Memory B cell (primary cell): Measurements from ENCODE around the gene ATR.
A peak's percentile ranks its signal among the peaks of the same experiment; 100 is the strongest.
"Not testable (repeated sequence)": the region's sequence is repeated elsewhere in the genome, so short reads cannot be mapped to it uniquely, and the experiment has no call there.

Experiments used
- ATAC-seq: fragments of 150-1000 bp; cut with Tn5 transposase; 2 replicates; pipeline ENCODE4 v1.10.0; 2021; ENCODE audit warnings: low read depth, mild to moderate bottlenecking, moderate library complexity
- DNase-seq, 2 donors: peaks; one replicate each; pipeline ENCODE4 v3.0.0; 2022; ENCODE audit warnings: low spot score in 2 of 2
- H3K27ac Mint-ChIP-seq: one replicate; pipeline ENCODE4 v1.8.0; 2022; ENCODE audit warnings: mild to moderate bottlenecking, moderate library complexity, mixed read lengths
- H3K27me3 Mint-ChIP-seq: one replicate; pipeline ENCODE4 v1.8.0; 2022; ENCODE audit warnings: mixed read lengths
- H3K36me3 Mint-ChIP-seq: one replicate; pipeline ENCODE4 v1.8.0; 2022; ENCODE audit warnings: mild to moderate bottlenecking, mixed read lengths
- H3K4me1 Mint-ChIP-seq: one replicate; pipeline ENCODE4 v1.8.0; 2022; ENCODE audit warnings: mixed read lengths
- H3K4me3 Mint-ChIP-seq: one replicate; pipeline ENCODE4 v1.8.0; 2022; ENCODE audit warnings: mild to moderate bottlenecking, moderate library complexity, mixed read lengths
- H3K9me3 Mint-ChIP-seq: one replicate; pipeline ENCODE4 v1.8.0; 2022; ENCODE audit warnings: mixed read lengths

Gene ATR

DNA sequence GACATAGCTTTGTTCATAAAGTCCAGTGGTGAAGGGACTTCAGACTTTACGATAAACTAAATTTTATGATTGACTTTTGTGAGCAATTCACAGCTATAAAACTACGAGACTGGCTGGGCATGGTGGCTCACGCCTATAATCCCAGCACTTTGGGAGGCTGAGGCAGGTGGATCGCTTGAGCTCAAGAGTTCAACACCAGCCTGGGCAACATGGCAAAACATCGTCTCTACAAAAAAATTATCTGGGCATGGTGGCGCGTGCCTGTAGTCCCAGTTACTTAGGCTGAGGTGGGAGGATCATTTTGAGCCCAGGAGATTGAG is 24.8 kb upstream of the ATR start:
- not testable (repeated sequence) for ATAC-seq, H3K27me3 Mint-ChIP-seq, H3K4me3 Mint-ChIP-seq, H3K36me3 Mint-ChIP-seq, DNase-seq, H3K9me3 Mint-ChIP-seq, H3K27ac Mint-ChIP-seq, H3K4me1 Mint-ChIP-seq

DNA sequence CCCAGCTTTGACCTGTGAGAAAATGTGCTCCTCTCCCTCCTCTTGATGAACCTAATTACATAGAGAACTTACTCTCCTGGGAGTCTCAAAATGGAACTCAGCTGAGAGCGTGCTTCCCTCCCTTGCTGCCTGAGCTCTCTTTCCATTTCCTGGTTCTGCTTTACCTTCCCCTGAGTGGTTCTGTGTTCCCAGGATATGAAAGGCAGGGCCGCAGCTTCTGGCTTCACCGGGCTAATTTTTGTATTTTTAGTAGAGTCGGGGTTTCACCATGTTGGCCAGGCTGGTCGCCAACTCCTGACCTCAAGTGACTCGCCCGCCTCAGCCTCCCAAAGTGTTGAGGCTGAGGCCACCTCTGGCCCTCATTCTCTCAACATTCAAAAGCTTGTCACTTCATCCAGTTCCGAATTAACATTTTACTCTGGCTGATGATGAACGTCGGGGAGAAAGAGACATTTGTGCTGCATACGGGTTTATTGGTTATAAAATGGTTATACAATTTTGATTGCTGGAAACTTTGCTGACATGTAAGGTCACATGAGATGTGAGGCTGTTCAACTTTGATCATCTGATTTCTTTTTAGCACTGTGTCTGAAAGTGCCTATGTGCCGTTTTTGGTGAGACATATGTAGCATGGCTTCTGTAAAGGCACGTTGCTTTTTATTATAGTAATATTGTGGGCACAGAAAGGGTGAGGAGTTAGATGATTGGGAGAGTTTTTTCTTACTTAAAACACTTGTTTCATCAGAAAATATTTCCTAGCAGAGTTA is 24.3 kb upstream of the ATR start:
- H3K4me1 Mint-ChIP-seq, result peaks cover 2% of the 10 kb centered on the region
- ATAC-seq, result no peak
- H3K4me3 Mint-ChIP-seq, result no peak overlapping the region
- DNase-seq, result no peak
- no peaks in the 10 kb centered on the region for H3K36me3 Mint-ChIP-seq
- no peaks in the 10 kb centered on the region for H3K9me3 Mint-ChIP-seq
- H3K27ac Mint-ChIP-seq, result no peak overlapping the region
- H3K27me3 Mint-ChIP-seq, result peaks cover 7% of the 10 kb centered on the region

DNA sequence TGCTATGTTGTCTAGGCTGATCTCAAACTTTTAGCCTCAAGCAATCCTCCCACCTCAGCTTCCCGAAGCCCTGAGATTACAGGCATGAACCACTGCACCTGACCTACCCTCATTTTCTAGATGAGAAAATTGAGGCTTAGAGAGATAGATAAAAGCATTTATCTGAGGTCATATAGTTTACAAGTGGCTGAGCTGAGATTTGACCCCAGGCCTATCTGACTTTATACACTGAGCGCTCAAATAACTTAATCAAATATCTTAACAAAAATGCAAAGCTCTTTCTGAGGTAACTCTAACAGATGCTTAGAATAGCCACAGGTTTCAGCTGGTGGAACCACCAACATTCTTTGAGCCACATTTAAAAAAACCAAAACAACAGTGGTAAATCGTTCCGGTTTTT is 23.2 kb upstream of the ATR start:
- Mint-ChIP-seq H3K27ac (no peak overlapping the region), H3K4me3 (no peak overlapping the region), H3K36me3 (no peaks in the 10 kb centered on the region), H3K4me1 (peaks cover 3% of the 10 kb centered on the region), H3K9me3 (no peaks in the 10 kb centered on the region), H3K27me3 (peaks cover 7% of the 10 kb centered on the region)
- no peak for ATAC-seq
- DNase-seq, result no peak

DNA sequence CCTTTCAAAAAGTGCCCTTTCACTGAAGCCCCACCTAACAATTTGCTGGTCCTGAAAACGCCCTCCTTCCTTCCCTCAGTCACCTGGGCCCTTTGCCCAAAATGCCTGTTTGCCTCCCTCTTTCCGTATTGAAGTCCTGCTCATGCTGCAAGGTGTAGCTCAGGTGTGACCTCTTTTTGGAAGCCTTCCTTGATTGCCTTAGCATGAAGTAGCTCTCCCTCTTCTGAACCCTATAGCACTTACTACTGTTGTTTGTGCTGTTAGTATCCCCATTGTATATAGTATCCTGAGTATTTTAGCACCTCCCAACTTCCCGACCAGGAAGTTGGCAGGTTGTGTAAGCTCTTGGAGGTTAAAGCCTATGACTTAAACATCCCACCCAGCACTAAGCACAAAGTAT is 19.4 kb upstream of the ATR start:
- Mint-ChIP-seq H3K4me3 (no peak overlapping the region), H3K4me1 (peaks cover 8% of the 10 kb centered on the region), H3K9me3 (no peaks in the 10 kb centered on the region), H3K27ac (no peak overlapping the region), H3K27me3 (peaks cover 11% of the 10 kb centered on the region), H3K36me3 (no peaks in the 10 kb centered on the region)
- DNase-seq (no peak), ATAC-seq (no peak)

DNA sequence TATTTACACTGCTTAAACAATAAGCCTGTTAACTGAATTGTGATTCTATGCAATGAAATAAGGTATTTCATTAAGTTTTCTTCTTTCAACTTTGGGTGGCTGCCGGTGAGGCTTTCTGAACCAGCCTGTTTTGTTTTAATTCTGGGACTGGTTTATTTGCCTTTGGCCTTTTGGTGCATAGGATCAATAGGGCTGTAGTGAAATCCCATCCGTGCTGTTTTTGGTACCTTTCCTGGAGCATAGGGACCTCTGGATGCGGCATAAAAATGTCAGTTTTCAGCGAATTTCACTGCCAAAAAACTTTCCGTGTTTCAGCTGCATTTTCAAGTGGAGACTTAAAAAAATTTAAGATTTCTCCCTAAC is 18.2 kb upstream of the ATR start:
- H3K36me3 Mint-ChIP-seq, result no peaks in the 10 kb centered on the region
- peaks cover 8% of the 10 kb centered on the region for H3K4me1 Mint-ChIP-seq
- H3K27me3 Mint-ChIP-seq, result peaks cover 11% of the 10 kb centered on the region
- H3K27ac Mint-ChIP-seq, result no peak overlapping the region
- no peaks in the 10 kb centered on the region for H3K9me3 Mint-ChIP-seq
- peak overlapping the region; percentile 92 for H3K4me3 Mint-ChIP-seq
- no peak for DNase-seq
- no peak for ATAC-seq

DNA sequence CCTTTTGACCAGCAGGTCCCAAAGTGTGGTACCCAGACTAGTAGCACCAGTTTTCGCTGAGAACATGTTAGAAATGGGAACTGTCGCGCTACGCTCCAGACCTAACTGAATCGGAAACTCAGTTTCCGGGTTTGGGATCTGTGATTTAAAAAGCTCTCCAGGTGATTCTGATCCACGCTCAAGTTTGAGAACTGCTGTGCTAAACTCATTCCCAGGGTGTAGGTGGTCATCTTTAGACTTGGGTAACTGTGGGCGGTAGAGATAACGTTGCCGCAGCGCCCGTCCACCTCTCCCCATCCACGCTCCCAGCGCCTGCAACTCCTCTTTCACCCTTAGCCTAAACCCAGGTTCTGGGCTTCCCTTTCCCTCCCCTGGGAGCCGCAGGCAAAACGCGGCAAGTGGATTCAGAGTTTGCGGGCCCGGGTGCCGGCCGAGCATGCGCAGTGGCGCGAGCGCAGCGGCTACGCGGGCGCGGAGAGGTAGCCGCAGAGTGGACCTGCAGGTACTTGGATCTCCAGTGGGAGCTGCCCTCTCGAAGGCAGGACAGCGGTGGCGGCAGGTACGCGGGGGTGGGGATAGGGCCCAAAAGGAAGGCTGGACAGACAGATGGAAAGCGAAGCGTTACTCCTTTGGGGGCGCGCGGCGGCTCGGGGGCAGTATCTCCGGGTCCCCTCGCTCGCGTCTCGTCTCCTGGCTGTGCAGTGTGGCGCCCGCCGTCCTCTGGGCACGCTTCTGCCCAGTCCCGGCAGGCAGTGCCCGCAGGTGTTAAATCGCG is 17.6 kb upstream of the ATR start, which contains the start of gene PLS1:
Gene PLS1 (plus strand): TSS at position 443 of the 775 bp plus-strand sequence. CDS start 67,845 bp downstream, outside the sequence.
- Mint-ChIP-seq H3K4me1 (peaks cover 8% of the 10 kb centered on the region), H3K27me3 (peaks cover 12% of the 10 kb centered on the region), H3K4me3 (peak within 1 kb of the TSS; percentile 92), H3K9me3 (no peaks in the 10 kb centered on the region), H3K36me3 (no peaks in the 10 kb centered on the region), H3K27ac (no peak within 1 kb of the TSS)
- ATAC-seq (peak; percentile 81), DNase-seq (peak; percentile 75 to 88)

DNA sequence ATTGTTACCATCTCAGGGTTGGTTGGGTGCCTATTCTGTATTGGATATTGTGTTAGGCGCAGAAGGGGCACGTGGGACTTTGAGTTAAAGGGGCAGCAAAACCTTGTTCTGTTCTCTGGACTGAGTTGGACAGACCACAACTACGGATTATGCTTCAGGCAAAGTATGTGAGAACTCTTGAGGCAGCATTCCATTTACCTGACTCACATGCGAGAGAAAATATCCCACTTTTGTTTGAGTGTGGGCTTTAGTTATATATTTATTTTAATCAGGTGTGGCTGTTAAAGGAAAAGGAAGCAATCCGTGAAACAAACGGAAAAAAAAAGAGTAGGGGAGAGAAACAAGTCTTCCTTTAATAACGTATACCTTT is 17.0 kb upstream of the ATR start:
- DNase-seq (no peak), ATAC-seq (no peak)
- H3K9me3 Mint-ChIP-seq, result no peaks in the 10 kb centered on the region
- no peak overlapping the region for H3K27ac Mint-ChIP-seq
- peaks cover 11% of the 10 kb centered on the region for H3K27me3 Mint-ChIP-seq
- peaks cover 8% of the 10 kb centered on the region for H3K4me1 Mint-ChIP-seq
- H3K36me3 Mint-ChIP-seq, result no peaks in the 10 kb centered on the region
- peak overlapping the region; percentile 92 for H3K4me3 Mint-ChIP-seq

DNA sequence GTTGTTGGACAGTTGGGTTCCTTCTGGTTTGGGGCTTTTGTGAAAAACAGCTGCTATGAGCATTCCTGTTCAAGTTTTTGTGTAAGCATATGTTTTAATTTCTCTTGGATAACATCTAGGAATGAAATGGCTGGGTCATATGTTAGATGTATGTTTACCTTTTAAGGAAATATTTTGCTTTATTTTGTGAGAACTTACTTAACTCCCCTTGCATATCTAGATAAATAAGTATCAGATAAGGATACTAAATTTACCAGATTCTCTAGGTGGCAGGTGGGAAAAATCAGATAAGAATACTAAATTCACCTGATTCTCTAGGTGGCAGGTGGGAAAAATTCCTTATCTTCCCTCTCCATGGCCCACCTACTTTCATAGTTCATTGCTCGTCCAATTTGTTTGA is 16.6 kb upstream of the ATR start:
- Mint-ChIP-seq H3K27me3 (peaks cover 11% of the 10 kb centered on the region), H3K9me3 (no peaks in the 10 kb centered on the region), H3K4me3 (peak overlapping the region; percentile 92), H3K36me3 (no peaks in the 10 kb centered on the region), H3K27ac (no peak overlapping the region), H3K4me1 (peaks cover 8% of the 10 kb centered on the region)
- ATAC-seq, result no peak
- DNase-seq, result no peak

DNA sequence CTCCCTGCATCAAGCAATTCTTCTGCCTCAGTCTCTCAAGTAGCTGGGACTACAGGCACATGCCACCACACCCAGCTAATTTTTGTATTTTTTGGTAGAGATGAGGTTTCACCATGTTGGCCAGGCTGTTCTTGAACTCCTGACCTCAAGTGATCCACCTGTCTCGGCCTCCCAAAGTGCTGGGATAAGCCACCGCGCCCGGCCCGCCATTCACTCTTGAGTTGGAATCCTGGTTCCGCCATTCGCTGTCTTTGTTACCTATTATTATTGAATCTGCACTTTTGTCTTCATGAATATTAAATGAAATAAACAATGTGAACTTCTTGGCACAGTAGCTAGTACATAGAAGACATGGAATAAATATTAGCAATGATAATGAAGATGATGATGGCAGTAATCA is 13.7 kb upstream of the ATR start:
- not testable (repeated sequence) for H3K4me3 Mint-ChIP-seq, H3K9me3 Mint-ChIP-seq, H3K27ac Mint-ChIP-seq

DNA sequence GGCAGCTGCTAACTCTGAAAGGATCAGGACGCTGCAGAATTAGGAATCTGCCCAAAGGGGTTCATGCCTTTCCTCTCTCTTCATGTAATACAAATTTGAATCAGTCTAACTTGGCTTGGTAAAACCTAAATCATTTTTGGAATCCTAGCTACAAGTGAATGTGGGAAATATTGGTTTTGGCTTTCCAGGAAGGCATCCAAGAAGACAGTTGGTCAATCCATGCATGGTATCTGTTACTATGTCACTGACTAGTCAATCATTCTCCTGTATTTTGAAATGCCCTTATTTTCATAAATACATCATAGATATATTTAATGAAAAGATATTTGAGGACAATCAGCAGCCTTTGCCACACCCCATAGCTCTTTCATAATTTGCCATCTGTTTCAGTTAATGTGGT is 10.2 kb upstream of the ATR start:
- H3K27me3 Mint-ChIP-seq, result peaks cover 3% of the 10 kb centered on the region
- H3K4me1 Mint-ChIP-seq, result no peaks in the 10 kb centered on the region
- ATAC-seq (no peak), DNase-seq (no peak)
- H3K4me3 Mint-ChIP-seq, result no peak overlapping the region
- no peaks in the 10 kb centered on the region for H3K36me3 Mint-ChIP-seq
- no peak overlapping the region for H3K27ac Mint-ChIP-seq
- H3K9me3 Mint-ChIP-seq, result no peaks in the 10 kb centered on the region

More for the DNA sequence above, 13.7 kb upstream of the ATR start:
- not testable (repeated sequence) for DNase-seq, H3K27me3 Mint-ChIP-seq, ATAC-seq, H3K4me1 Mint-ChIP-seq, H3K36me3 Mint-ChIP-seq

DNA sequence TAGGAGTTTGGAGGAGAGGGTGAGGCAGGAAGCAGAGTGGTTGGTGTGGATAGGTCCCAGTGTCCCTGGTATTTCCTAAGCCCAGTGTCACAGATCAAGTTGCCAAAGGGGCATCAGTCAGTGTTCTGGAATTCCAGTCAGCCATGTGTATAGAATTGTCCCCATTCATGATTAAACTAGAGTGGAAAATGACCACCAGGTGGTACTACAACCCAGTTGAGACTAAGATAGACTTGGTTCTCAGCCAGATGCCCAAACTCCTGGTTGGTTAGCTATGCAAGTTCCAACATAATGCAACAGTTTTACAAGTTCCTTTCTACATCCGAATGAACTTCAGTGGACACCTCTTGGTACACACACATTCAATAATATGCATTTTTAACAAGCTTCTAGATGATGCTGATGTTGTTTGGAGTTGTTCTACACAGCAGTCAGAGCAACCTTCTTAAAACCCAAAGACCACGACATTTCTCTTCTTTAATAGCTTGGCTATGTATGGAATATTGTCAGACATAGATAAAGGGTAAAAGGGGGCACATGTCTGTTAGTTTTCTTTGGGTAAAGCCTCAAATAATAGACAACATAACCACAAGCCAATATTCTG is 8.4 kb upstream of the ATR start:
- Mint-ChIP-seq H3K4me3 (no peak overlapping the region), H3K36me3 (no peaks in the 10 kb centered on the region), H3K27me3 (peaks cover 3% of the 10 kb centered on the region), H3K27ac (no peak overlapping the region), H3K4me1 (no peaks in the 10 kb centered on the region), H3K9me3 (no peaks in the 10 kb centered on the region)
- ATAC-seq (peak; percentile 67), DNase-seq (peak in 1 of 2 donors; percentile 26)

DNA sequence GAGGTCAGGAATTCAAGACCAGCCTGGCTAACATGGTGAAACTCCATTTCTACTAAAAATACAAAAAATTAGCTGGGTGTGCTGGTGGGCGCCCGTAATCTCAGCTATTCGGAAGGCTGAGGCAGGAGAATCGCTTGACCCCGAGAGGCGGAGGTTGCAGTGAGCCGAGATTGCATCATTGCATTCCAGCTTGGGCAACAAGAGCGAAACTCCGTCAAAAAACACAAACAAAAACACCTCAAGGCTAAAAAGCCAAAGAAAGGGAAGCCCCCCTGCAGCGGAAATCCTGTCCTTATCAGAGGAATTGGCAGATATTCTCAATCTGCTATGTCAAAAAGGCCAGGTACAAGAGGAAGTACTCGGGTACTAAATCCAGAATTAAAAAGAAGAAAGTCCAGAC is 2.5 kb upstream of the ATR start:
- peaks cover 23% of the 10 kb centered on the region for H3K4me1 Mint-ChIP-seq
- H3K27ac Mint-ChIP-seq, H3K9me3 Mint-ChIP-seq, H3K4me3 Mint-ChIP-seq, H3K36me3 Mint-ChIP-seq, H3K27me3 Mint-ChIP-seq, ATAC-seq, DNase-seq: not testable (repeated sequence)

DNA sequence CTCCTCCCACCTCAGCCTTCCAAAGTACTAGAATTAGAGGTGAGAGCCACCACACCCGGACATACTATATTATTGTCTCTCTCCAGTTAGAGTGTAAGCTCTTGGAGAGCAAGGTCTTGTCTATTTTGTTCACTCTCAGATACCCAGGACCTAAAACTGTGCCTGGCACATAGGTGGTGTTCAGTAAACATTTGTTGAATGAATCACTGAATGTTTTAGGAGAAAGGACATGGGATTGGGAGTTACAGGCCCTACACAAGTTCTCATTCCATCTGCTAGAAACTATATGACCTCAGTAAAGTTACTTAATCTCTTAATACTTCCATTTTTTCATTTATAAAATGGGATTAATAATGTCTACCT is 1.5 kb upstream of the ATR start:
- Mint-ChIP-seq H3K4me1 (peaks cover 32% of the 10 kb centered on the region), H3K9me3 (no peaks in the 10 kb centered on the region), H3K27ac (peak overlapping the region; percentile 97), H3K36me3 (peaks cover 6% of the 10 kb centered on the region), H3K4me3 (peak overlapping the region; percentile 98), H3K27me3 (no peaks in the 10 kb centered on the region)
- ATAC-seq (no peak), DNase-seq (no peak)

DNA sequence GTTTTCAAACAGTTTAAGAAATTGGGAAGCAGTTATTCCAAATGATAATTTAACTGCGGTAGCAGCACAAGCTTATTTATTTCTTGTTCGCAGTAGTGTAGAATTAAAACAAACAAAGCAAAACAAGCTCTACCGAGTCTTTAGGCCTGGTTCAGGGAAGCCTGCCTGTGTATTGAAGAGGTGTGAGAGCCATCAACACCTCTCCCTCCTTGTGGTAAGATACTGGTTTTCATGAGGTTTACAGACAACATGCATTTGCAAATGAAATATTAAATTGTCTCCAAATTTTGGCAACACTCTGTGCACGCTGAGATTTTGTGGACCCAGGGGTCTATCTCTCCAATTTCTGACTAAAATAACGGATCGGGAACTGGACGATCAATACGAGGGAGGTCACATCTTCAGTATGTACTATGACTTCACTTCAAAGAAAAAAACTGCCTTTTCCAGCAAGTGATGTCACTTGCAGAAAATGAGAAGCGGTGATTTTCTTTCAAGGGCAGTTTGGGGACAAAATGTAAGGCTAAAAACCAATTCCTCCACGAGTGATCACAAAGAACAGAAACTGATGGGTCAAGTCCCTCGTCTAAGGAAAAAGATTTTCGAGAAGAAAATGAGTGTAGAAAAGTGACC is 721 bp downstream of the ATR start:
- no peak for DNase-seq
- Mint-ChIP-seq H3K4me1 (peaks cover 40% of the 10 kb centered on the region), H3K27ac (peak overlapping the region; percentile 97), H3K9me3 (no peaks in the 10 kb centered on the region), H3K36me3 (peaks cover 9% of the 10 kb centered on the region), H3K27me3 (no peaks in the 10 kb centered on the region), H3K4me3 (peak overlapping the region; percentile 98)
- no peak for ATAC-seq
